H9 (cell line): Measurements from ENCODE around the gene KCND2. TPM values are rescaled to one million over a fixed set of nuclear protein-coding genes. Genes with fewer than 3 reads are reported as not detected.

Experiments
- DNase-seq: peaks from one replicate; pipeline ENCODE4 v3.0.0-alpha.2; 2017
- H2AFZ ChIP-seq: one replicate; pipeline ENCODE4 v1.6.1; 2013; ENCODE audit warnings: mild to moderate bottlenecking, low read length, control low read depth, moderate library complexity
- H2AK5ac ChIP-seq: 2 replicates; pipeline ENCODE4 v1.6.1; 2013; ENCODE audit warnings: low read length, control low read depth, mixed read lengths; ENCODE audit not compliant: insufficient read length
- H2BK120ac ChIP-seq: one replicate; pipeline ENCODE4 v1.6.1; 2013; ENCODE audit warnings: low read depth, mild to moderate bottlenecking, low read length, control low read depth, inconsistent platforms; ENCODE audit not compliant: poor library complexity, severe bottlenecking
- H2BK12ac ChIP-seq: 2 replicates; pipeline ENCODE4 v1.6.1; 2013; ENCODE audit warnings: low read length, control low read depth, mixed read lengths, low read depth; ENCODE audit not compliant: insufficient read length
- H2BK15ac ChIP-seq: 2 replicates; pipeline ENCODE4 v1.6.1; 2013; ENCODE audit warnings: low read depth, low read length, control low read depth
- H2BK20ac ChIP-seq: one replicate; pipeline ENCODE4 v1.6.1; 2013; ENCODE audit warnings: low read depth, mild to moderate bottlenecking, low read length, control low read depth, inconsistent platforms; ENCODE audit not compliant: poor library complexity, severe bottlenecking
- H2BK5ac ChIP-seq: 2 replicates; pipeline ENCODE4 v1.6.1; 2013; ENCODE audit warnings: low read length, control low read depth, mixed read lengths; ENCODE audit not compliant: insufficient read length
- H3K14ac ChIP-seq: 2 replicates; pipeline ENCODE4 v1.6.1; 2013; ENCODE audit warnings: low read length, control low read depth; ENCODE audit not compliant: insufficient read depth
- H3K18ac ChIP-seq: 2 replicates; pipeline ENCODE4 v1.6.1; 2013; ENCODE audit warnings: low read depth, mild to moderate bottlenecking, mixed read lengths, low read length, control low read depth; ENCODE audit not compliant: insufficient read length
- H3K23ac ChIP-seq: 2 replicates; pipeline ENCODE4 v1.6.1; 2013; ENCODE audit warnings: low read length, control low read depth, mixed read lengths, low read depth; ENCODE audit not compliant: insufficient read length
- H3K23me2 ChIP-seq: 2 replicates; pipeline ENCODE4 v1.6.1; 2013; ENCODE audit warnings: low read depth, mild to moderate bottlenecking, mixed read lengths, low read length, control low read depth; ENCODE audit not compliant: insufficient read length, poor library complexity, severe bottlenecking
- H3K27ac ChIP-seq: 2 replicates; pipeline ENCODE4 v1.5.1; 2013; ENCODE audit warnings: low read length, control low read depth, mixed read lengths, low read depth; ENCODE audit not compliant: insufficient read length
- H3K27me3 ChIP-seq: 2 replicates; pipeline ENCODE4 v1.6.1; 2013; ENCODE audit warnings: low read length, control low read depth, inconsistent platforms; ENCODE audit not compliant: insufficient read depth
- H3K4ac ChIP-seq: 2 replicates; pipeline ENCODE4 v1.6.1; 2013; ENCODE audit warnings: low read depth, mild to moderate bottlenecking, control low read depth, inconsistent platforms, low read length, moderate library complexity
- H3K4me1 ChIP-seq: 2 replicates; pipeline ENCODE4 v1.6.1; 2013; ENCODE audit warnings: low read length, control low read depth, inconsistent platforms; ENCODE audit not compliant: insufficient read depth
- H3K4me2 ChIP-seq: 2 replicates; pipeline ENCODE4 v1.6.1; 2013; ENCODE audit warnings: low read length, control low read depth, mixed read lengths; ENCODE audit not compliant: insufficient read length, insufficient read depth
- H3K56ac ChIP-seq: 2 replicates; pipeline ENCODE4 v1.6.1; 2013; ENCODE audit warnings: low read depth, mild to moderate bottlenecking, mixed read lengths, low read length, control low read depth; ENCODE audit not compliant: insufficient read length
- H3K79me1 ChIP-seq: 2 replicates; pipeline ENCODE4 v1.6.1; 2013; ENCODE audit warnings: low read depth, mild to moderate bottlenecking, moderate library complexity, low read length, control low read depth, inconsistent platforms; ENCODE audit not compliant: insufficient read depth, poor library complexity, severe bottlenecking
- H3K79me2 ChIP-seq: 2 replicates; pipeline ENCODE4 v1.6.1; 2013; ENCODE audit warnings: low read length, control low read depth, inconsistent platforms; ENCODE audit not compliant: insufficient read depth
- H3K9ac ChIP-seq: 2 replicates; pipeline ENCODE4 v1.6.1; 2013; ENCODE audit warnings: low read length, control low read depth, mixed read lengths; ENCODE audit not compliant: insufficient read length; ENCODE audit errors: extremely low read depth
- H3K9me3 ChIP-seq: one replicate; pipeline ENCODE4 v1.6.1; 2013; ENCODE audit warnings: low read depth, low read length, inconsistent platforms; ENCODE audit not compliant: control insufficient read depth
- H3T11ph ChIP-seq: one replicate; pipeline ENCODE4 v1.6.1; 2013; ENCODE audit warnings: mild to moderate bottlenecking, low read length, control low read depth, inconsistent platforms
- H4K20me1 ChIP-seq: one replicate; pipeline ENCODE4 v1.6.1; 2013; ENCODE audit not compliant: control insufficient read depth, insufficient read length, insufficient read depth
- H4K5ac ChIP-seq: 2 replicates; pipeline ENCODE4 v1.6.1; 2013; ENCODE audit warnings: low read depth, mild to moderate bottlenecking, mixed read lengths, low read length, control low read depth; ENCODE audit not compliant: insufficient read length
- H4K8ac ChIP-seq: replicated peaks from 2 replicates; pipeline ENCODE4 v1.6.1; 2013; ENCODE audit warnings: low read length, control low read depth, mixed read lengths, low read depth; ENCODE audit not compliant: insufficient read length
- H4K91ac ChIP-seq: 2 replicates; pipeline ENCODE4 v1.6.1; 2013; ENCODE audit warnings: low read depth, mild to moderate bottlenecking, moderate library complexity, mixed read lengths, low read length, control low read depth; ENCODE audit not compliant: insufficient read length
- H3K27ac Mint-ChIP-seq, 3 experiments: 2 replicates in 2 of 3; 3 replicates in 1 of 3; pipeline ENCODE4 v1.8.0; 2020 to 2021; ENCODE audit warnings: mixed read lengths in 3 of 3, mild to moderate bottlenecking in 1 of 3, moderate library complexity in 1 of 3
- H3K27me3 Mint-ChIP-seq: 2 replicates; pipeline ENCODE4 v1.8.0; 2021; ENCODE audit warnings: low read depth, mild to moderate bottlenecking, moderate library complexity, mixed read lengths
- H3K36me3 Mint-ChIP-seq, 3 experiments: 2 replicates in 2 of 3; 3 replicates in 1 of 3; pipeline ENCODE4 v1.8.0; 2020 to 2021; ENCODE audit warnings: low read depth in 3 of 3, mixed read lengths in 3 of 3; ENCODE audit not compliant: insufficient read depth in 1 of 3
- H3K4me1 Mint-ChIP-seq, 2 experiments: 2 replicates each; pipeline ENCODE4 v1.8.0; 2020; ENCODE audit warnings: mixed read lengths in 2 of 2
- H3K4me3 Mint-ChIP-seq, 2 experiments: 2 replicates in 1 of 2; 3 replicates in 1 of 2; pipeline ENCODE4 v1.8.0; 2020 to 2021; ENCODE audit warnings: mild to moderate bottlenecking in 2 of 2, mixed read lengths in 2 of 2, moderate library complexity in 1 of 2
- H3K9me3 Mint-ChIP-seq, 2 experiments: 2 replicates in 1 of 2; 3 replicates in 1 of 2; pipeline ENCODE4 v1.8.0; 2020; ENCODE audit warnings: mild to moderate bottlenecking in 2 of 2, mixed read lengths in 2 of 2, moderate library complexity in 1 of 2
- CTCF ChIP-seq: fragments of 200-600 bp; sonication (generic); conservative IDR thresholded peaks from 3 replicates; pipeline ENCODE4 v1.8.0; 2021; ENCODE audit warnings: antibody characterized with exemption, mild to moderate bottlenecking
- WGBS: extraction: QIAGEN DNeasy Blood & Tissue Kit; methylation state at CpG from one replicate; pipeline ENCODE4 v1.1.7; 2013; ENCODE audit warnings: missing lambda C conversion rate, low lambda C conversion rate, mixed read lengths; ENCODE audit not compliant: insufficient read length; ENCODE audit errors: extremely low coverage; 5-methylcytosine and 5-hydroxymethylcytosine counted together
- total RNA-seq: library from RNA; stranded (reverse); gene quantifications from 2 replicates; pipeline ENCODE4 v1.2.1, GENCODE V29; 2021

The KCND2 gene
- total RNA-seq, 1 experiment from 2014 or later: 6.4 TPM

GRCh38 chr7:120740348-120740747 is 467.4 kb downstream of the KCND2 start:
- H4K8ac ChIP-seq: no peak overlapping the region
- no peaks in the 10 kb centered on the region for H4K20me1 ChIP-seq
- no peak overlapping the region for H2AFZ ChIP-seq
- H3K56ac ChIP-seq: no peak overlapping the region
- no peak overlapping the region for H4K91ac ChIP-seq
- H3K14ac ChIP-seq: no peak overlapping the region
- H3K27me3 ChIP-seq: no peaks in the 10 kb centered on the region
- H3K4me1 ChIP-seq: peaks cover 6% of the 10 kb centered on the region
- no peak overlapping the region for H3K9ac ChIP-seq
- no peak overlapping the region for H3K18ac ChIP-seq
- no peak overlapping the region for H2BK12ac ChIP-seq
- H3K4ac ChIP-seq: no peak overlapping the region
- no CpG with 5 or more reads among the region's 3 CpGs for WGBS
- peak overlapping the region; percentile 38 to 85 (median 41); a peak in 6 of 7 replicates for H3K27ac Mint-ChIP-seq
- no peak overlapping the region for H4K5ac ChIP-seq
- no peak for DNase-seq
- H3K79me1 ChIP-seq: no peaks in the 10 kb centered on the region
- H3K4me2 ChIP-seq: no peak overlapping the region
- H3K27ac ChIP-seq: no peak overlapping the region
- H2BK5ac ChIP-seq: no peak overlapping the region
- no peak for TF ChIP-seq CTCF
- H3K9me3 ChIP-seq: no peaks in the 10 kb centered on the region
- no peaks in the 10 kb centered on the region for H3K23me2 ChIP-seq
- H3K27me3 Mint-ChIP-seq: no peaks in the 10 kb centered on the region
- H3T11ph ChIP-seq: no peak overlapping the region
- H3K4me3 Mint-ChIP-seq: no peak overlapping the region
- H2AK5ac ChIP-seq: peak overlapping the region; percentile 6
- H3K23ac ChIP-seq: no peak overlapping the region
- H3K79me2 ChIP-seq: no peaks in the 10 kb centered on the region
- no peak overlapping the region for H2BK20ac ChIP-seq
- H3K9me3 Mint-ChIP-seq: no peaks in the 10 kb centered on the region; a peak in 1 of 5 replicates
- H2BK15ac ChIP-seq: no peak overlapping the region
- no peak overlapping the region for H2BK120ac ChIP-seq
- peaks cover 0 to 2% (median 0%) of the 10 kb centered on the region in 3 experiments; a peak in 1 of 7 replicates for H3K36me3 Mint-ChIP-seq
- peaks cover 51 to 55% of the 10 kb centered on the region in 2 experiments for H3K4me1 Mint-ChIP-seq
